GM12801 (cell line): ENCODE data around the gene MOB3B.

Source experiments
- CTCF ChIP-seq: IDR thresholded peaks from one replicate; pipeline ENCODE4 v1.5.1; 2011; ENCODE audit warnings: control low read depth; ENCODE audit not compliant: insufficient read length; ENCODE audit errors: extremely low read depth

Gene MOB3B

GRCh38 chr9:27453860-27454553 is 75.6 kb downstream of the MOB3B start:
- TF ChIP-seq CTCF: no peak

- no peak for TF ChIP-seq CTCF
Measured at GRCh38 chr9:27451207-27451797, 78.3 kb downstream of the MOB3B start.

- no peak for TF ChIP-seq CTCF
Measured at GRCh38 chr9:27450752-27451151, 78.9 kb downstream of the MOB3B start.

GRCh38 chr9:27447031-27447683 is 82.5 kb downstream of the MOB3B start:
- no peak for TF ChIP-seq CTCF

- no peak for TF ChIP-seq CTCF
Measured at GRCh38 chr9:27445688-27446087, 83.9 kb downstream of the MOB3B start.

- TF ChIP-seq CTCF: no peak
Measured at GRCh38 chr9:27445057-27445595, 84.5 kb downstream of the MOB3B start.

- no peak for TF ChIP-seq CTCF
Measured at GRCh38 chr9:27442464-27442863, 87.2 kb downstream of the MOB3B start.
